Putamen (tissue), 1 donor: ENCODE results near the gene SEMA3D.

ENCODE experiments used
- DNase-seq: peaks from one replicate; pipeline ENCODE4 v3.0.0-alpha.2; 2016; ENCODE audit warnings: low spot score

Gene SEMA3D

DNA sequence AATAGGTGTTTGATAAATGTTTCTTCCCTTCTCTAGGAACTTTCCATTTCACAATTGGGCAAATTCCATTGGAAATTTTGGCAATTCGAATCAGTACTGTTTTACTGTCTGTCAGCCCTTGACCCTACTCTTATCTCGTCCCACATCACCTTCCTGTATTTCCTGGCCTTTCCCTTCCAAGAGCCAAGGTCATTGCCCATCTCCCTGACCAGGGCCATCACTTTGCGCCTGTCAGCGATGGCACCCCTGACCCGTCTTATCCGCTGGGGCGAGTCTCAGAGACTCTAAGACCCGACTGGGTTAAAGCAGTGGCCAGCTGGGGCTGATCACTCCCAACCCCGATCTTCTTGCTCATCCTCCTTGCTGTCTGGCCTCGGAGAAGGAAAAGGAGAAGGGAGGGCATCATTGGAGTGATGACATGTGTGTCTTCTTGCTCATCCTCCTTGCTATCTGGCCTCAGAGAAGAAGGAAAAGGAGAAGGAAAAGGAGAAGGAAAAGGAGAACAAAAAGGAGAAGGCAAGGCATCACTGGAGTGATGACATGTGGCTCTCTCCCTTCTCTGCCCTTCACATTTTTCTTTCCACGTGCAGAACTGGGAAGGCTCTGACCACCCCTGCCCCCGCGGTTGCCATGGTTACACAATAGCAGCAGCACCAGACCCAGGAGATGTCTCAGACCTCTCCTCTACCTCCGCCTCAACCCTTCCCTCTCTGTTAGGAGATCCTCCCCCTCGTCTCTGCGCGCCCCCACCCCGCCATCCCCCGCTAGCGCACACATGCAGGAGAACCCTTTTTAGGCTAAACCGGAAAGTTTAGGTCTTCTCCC is 2.0 kb downstream of the SEMA3D start:
- DNase-seq, result no peak

DNA sequence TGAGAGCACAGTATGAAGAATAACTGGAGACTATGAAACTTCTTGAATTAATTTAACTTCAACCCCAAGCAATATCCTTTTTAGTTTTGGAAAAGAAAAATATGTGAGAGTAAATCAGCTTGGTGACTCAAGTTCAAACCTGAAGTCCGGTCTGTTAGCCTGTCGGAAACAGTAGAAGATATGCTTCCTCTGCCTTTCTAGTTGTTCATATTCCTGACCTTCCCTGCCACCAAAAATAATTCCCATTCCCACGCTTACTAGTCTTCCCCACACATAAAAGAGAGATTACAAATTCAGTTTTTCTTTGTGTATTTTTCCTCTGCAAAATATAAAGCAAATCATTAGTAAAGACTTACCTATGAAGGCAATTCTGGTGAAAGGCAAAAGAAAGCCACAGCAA is 3.6 kb downstream of the SEMA3D start:
- no peak for DNase-seq

DNA sequence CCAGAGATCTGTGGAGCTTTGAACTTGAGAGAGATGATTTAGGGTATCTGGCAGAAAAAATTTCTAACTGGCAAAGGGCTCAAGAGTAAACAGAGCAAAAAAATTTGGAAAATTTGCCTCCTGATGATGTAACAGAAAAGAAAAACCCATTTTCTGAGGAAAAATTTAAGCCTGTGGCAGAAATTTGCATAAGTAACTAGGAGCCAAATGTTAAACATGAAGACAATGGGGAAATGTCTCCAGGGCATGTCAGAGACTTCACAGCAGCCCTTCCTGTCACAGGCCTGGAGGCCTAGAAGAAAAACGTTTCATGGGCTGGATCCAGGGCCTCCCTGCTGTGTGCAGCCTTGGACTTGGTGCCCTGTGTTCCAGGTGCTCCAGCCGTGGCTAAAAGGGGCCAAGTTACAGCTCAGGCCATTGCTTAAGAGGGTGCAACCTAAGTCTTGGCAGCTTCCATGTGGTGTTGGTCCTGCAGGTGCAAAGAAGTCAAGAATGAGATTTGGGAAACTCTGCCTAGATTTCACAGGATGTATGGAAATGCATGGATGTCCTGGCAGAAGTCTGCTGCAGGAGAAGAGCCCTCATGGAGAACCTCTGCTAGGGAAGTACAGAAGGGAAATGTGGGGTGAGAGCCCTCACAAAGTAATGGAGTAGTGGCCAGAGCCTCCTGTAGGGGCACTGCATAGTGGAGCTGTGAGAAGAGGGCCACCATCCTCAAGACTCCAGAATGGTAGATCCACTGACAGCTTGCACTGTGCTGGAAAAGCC is 8.1 kb downstream of the SEMA3D start:
- no peak for DNase-seq

DNA sequence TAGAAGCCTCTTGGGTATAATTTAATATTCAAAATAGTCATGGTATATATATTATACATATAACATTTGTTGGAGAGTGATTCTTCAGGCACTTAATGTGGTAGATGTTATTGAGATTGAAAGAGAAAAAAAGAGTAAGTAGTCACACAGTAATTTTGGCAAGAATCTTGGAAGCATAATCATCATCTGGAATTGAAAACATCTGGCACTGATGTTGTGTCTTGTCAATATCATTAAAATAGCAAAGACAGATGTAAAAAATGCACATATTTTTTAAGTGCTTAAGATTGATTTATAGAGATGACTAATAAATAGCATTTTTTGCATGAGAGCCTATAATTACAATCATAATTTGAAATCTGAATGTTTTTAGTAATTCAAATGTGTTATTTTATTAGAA is 9.5 kb downstream of the SEMA3D start:
- DNase-seq, result no peak

DNA sequence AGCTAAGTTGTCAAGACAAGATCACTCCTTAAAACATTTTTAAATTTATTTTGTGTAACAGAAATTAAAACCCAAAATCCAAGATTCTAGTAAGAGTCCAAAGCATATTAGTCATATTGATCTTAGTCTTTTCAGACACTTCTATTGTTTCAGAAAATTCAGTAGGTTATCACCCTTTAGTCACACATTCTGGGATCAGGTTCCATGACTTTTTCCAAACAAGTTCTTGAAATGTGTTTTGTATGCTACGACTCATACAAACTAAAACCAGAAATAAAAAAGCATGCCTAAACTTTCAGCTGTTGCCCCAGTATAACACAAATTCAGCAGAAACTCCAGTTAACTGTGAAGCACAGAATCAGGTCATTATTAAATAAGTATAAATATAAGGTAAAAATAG is 10.7 kb downstream of the SEMA3D start:
- DNase-seq, result no peak

DNA sequence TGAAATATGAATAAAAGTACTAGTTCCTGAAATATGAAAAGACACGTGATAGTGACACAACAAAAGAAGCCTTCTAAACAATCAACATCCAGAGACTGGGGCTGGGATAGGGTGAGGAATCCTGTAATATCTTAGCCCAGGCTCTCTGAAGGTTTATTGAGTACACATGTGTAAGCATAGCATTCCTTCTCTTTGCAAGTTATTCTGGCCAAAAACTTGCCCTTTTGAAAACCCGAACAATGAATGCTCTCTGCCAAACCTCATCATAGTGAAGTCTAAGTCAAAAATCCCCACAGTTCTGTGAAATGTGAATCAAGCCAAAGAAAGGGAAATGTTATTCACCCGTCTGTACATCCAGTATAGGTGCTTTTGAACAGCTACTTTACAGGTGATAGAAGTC is 11.6 kb downstream of the SEMA3D start:
- DNase-seq, result no peak

DNA sequence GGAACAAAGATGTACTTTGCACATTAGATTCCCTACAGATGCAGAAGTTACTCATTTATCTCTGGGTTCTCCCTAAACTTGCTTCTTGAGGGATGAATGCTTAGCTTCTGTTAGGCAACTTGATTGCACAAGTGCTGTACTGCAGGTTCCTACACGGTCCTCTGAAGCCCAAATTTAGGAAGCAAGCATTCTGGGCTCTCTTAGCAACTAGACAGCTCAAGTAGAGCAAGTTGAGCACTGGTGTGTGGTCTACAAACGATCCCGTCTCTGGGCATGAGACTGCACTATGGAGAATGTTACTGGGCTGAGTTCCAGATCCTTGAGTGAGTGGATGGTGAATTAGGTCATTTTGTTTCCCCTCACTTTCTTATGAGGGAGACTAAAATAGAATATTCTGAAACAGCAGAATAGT is 14.3 kb downstream of the SEMA3D start:
- no peak for DNase-seq

DNA sequence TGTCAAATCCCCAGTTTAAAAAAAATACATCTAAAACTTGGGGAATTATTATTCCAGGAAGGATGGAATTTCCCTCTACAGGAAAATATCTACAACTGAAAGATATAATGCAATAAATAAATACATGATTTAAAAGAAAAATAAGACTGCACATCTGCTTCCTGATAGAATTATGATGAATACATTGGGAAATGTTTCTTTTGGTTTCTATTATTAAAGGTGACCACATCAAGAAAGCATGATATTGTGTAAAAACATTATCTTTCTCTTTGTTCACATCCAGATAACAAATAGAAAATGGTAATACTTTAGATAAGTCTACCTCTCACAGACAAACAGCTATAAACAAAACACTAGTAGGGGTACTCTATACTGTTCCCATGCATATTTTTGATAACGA is 19.2 kb downstream of the SEMA3D start:
- no peak for DNase-seq

DNA sequence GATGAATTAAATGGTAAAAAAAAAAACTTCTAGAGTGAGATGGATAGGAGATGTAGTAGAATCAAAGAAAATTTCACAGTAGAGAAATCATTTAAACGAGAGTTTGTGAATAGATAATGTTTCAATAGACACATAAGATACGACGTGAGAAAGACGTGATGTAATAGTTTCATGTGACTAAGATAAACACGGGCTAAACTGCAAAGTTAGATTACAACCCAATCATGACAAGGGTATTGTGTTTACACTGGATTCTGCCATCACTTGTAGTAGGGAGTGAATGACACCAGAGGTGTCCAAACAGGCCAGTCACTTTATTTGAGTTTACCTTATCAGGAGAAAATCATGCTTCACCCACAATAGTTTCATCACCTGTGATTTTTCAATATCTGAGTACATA is 21.6 kb downstream of the SEMA3D start:
- no peak for DNase-seq

DNA sequence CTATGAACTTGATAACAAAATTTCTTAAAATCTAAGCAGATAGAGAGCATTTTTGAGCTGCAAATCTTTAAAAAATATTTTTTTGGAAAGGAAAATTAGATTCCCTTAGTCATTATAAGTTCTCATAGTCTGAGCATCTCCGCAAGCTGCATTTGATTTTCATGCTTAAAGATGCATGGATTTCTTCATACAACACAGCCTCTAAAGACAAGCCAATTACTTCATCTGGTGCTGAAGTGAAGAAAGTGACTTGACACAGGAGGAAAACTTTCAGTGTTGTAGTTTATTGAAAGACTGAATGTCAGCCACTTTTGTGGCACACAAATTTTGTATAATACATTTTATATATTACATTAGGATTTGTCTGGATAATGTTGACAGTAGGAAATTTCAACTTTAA is 22.5 kb downstream of the SEMA3D start:
- no peak for DNase-seq

DNA sequence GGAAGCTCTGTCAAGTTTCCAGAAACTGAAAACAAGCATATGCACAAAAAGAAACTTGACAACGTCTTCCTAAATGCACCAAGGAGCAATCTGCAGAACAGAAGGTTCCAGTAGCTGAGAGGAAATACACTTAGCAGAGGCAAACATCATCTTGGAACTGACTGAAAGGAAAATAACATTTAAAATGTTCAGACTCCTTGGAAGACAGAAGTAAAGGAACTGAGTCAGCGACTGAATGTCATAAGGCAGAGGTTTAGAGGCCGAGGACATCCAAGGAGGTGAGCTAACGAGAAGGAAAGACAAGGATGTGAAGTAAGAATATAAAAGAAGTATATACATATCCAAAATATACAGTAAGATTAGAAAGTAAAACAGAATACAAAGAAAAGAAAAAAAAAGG is 24.1 kb downstream of the SEMA3D start:
- no peak for DNase-seq

DNA sequence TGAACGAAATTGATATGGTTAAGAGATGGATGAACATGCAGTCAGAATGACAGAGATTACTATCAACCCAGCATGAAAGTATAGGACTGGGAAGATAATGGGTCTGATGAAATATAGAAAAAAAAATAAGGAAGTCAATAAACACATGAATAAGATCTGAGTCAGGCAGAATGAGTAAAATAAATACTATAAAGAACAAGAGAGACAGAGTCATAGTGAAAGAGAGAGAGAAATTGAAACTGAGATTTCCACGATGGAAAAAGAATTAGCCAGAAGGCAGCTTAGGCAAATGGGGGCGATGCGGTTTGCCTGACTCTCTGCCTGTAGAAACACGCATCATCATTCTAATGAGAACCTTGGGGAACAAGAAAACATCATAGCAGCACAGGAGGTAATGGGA is 26.6 kb downstream of the SEMA3D start:
- DNase-seq, result no peak

DNA sequence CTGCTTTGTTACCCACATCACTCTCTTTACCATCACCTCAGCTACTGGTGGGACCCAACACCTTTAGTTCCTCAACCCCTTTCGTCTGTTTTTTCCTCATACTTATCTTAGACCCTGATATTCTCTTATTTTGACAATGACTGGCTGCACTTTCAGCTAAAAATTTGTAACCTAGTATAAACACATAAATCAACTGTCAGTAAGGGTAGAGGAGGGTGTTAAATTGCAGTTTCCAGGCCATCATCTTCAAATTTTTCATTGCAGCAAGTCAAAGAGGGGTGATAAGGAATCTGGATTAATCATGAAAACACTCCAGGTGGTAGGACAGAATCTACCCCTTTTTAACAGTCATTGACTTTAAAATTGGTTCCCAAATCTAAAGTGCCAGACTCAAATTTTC is 27.9 kb downstream of the SEMA3D start:
- DNase-seq, result no peak

DNA sequence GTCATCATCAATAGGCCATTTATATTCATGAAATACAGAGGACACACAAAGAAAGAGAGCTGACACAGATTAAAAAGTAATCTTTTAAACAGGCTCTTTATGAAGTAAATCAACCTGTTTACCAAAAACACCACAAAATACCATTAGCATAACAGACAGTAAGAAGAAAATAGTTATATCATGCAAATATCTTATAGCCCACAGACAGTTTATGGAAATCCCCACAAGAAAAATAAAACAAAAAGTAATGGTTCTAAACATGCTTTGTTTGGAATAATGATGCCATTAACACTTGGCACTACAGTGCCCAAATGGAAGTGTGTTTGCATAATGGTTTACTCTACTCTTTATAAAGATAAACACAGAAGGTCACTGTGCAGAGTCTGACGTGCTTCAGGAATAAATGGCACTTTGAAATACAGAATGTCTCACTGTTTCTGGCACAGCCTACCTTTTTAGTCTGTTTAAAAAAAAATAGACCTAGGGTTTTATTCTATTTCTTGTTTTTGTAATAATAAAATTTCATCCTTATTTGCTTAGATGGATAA is 30.1 kb downstream of the SEMA3D start:
- DNase-seq, result no peak

DNA sequence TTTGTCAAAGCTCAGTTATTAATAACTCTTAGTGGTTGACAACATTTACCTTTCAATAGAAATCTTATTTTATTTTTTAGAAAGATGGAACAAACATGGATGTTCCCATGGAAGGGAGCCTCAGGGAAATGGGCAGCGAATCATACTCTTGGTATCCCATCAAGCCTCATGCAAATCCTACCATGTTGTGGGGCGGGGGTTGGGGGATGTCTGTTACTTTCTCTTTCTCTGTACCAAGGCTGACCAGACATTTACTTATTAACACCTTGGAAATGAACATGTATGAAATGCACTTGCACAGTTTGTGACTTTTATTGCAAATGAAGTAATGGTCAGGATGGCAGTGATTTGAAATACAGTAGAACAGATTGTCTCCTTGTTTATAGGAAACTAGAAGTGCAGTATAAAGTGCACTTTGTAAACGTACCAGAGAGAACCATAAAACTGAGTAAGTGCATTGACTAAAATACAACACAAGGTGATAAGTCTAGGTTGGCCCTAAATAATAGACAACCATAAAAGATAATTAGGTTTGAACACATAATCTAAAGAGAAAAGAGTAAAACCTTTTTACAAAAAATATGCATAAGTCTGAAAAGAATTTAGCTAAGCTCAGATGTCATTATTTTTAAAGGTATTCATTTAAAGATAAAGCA is 32.4 kb downstream of the SEMA3D start:
- no peak for DNase-seq

DNA sequence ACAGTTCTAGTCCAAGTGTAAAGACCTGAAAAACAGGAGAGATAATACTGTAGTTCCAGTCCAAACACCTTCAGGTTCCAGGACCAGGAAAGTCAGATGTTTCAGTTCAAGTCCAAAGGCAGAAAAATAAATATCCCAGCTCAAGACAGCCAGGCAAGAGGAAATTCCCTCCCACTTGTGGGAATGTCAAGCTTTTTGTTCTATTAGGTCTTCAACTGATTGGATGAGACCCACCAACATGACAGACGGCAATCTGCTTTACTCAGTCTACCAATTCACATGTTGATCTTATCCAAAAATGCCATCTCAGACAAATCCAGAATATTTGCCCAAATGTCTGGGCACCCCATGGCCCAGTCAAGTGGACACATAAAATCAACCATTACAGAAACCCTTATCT is 33.1 kb downstream of the SEMA3D start:
- no peak for DNase-seq

DNA sequence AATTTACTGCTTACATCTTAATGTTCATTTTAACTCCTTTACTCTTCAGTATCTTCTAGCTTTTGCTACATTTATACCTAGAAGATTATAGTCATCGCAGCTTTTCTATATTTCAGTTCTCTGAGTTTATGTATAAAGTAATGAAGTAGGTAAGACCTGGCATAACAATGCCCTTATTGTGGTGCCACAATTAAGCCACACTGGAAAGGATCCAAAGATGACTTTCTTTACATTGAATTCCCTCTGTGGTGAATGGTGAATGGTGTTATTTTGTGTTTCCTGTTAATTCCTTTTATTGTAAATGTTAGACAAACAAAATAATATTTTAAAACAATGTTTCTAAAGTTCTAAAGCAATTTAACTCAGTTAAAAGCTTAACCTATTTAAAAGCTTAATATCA is 36.2 kb downstream of the SEMA3D start:
- DNase-seq, result no peak

DNA sequence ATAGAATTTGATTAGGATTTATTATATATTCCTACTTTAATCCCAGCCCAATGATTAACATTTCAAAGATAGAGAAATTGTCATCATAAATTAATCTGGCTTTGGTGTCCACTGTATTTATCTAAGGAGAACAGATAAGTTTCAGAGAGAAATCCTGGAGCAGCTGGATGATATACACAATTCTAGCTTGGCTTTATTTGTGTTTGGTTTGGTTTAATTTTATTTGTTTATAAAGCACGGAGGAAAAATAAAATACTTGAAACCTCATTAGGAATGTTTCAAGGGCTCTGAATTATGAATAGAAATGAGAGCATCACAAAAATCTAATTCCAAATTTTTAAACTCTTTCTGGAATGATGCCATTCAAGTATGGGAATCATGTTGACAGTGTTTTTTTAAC is 42.1 kb downstream of the SEMA3D start:
- DNase-seq, result no peak

DNA sequence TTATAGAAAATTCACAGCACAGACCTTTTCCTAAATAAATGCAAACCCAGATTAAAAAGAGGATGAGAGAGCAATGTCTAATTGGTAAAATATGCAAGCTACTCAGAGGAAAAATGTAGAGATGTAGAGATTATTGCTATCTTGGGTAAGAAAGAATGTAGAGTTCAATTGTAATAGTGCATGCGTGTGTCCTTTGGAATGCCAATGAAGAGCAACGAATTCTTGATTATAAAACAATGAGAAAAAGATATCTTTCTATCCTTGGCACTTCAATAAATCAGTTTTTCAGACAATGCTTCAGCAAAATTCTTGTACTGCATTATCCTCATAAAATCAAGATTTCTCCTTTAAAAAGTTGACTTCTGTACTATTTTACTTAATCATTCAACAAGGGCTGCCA is 50.9 kb downstream of the SEMA3D start:
- DNase-seq, result no peak

DNA sequence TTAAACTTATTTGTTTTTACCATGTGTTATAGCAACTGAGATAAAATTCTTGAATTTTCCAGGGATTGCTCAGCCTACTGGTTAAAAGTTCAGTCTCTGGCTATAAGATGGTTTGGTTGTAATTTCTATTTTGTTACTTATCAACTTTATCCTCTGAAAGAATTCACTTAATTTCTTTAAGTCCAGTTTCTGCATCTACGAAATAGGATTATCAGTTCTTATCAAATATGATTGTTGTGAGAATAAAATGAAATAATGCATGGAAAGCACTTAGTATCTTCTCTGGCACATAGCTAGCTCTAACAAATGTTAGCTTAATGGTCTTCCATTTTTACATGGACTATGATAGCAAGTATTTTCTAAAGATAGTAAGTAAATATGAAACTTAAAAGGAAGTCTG is 53.3 kb downstream of the SEMA3D start:
- DNase-seq, result no peak

DNA sequence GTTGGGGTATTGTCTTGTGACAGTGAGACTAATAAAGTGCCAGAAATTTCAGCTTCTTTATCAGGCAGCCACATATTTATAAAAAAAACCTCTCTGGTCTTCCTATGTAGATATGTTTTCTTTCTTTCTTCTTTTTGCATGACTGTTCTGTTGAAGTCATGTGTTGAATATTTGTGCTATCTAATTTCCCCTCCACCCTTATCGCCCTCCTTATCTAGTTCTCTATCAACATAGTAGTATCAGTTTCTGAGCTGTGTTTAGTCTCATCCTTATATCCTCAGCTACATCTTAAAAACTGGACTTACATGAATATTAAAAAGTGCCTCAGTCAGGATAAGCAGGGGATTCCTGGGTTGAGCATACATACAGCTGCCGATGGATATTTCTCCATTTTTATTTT is 53.9 kb downstream of the SEMA3D start:
- no peak for DNase-seq

DNA sequence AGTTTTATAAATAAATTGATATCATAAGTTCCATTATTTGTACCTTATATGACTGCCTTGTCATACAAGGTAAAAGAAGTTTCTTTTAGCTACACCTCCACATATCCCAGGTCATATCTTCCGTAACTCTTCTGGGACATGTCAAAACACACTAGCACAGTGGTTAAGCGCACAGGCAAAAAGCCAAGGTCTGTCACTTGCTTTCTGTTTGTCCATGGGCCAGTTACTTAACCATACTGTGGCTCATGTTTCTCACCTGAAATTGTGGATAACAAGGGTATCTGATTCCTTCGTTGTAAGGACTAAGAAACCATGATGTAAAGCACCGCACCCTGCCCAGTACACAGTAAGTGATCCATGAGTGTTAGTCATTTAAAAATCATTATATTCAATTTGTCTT is 56.2 kb downstream of the SEMA3D start:
- DNase-seq, result no peak

DNA sequence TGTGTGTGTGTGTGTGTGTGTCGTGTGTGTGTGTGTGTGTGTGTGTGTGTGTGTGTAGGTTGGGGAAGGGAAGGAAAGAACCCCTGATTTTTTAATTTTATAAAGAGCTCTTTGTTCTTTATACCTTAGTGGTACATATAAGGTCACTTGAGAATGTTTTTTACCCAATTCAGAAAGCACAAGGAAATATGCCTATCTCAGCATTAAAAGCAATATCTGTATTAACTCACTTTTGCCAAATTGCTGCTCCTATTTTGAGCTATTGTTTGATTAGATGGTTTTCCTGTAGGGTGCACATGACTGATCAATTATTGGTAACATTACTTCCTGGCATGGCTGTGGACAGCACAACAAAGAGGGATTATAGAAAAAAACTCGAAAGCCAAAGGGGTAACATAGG is 60.5 kb downstream of the SEMA3D start:
- no peak for DNase-seq
